ENCODE data around the gene FHIT.

DNA sequence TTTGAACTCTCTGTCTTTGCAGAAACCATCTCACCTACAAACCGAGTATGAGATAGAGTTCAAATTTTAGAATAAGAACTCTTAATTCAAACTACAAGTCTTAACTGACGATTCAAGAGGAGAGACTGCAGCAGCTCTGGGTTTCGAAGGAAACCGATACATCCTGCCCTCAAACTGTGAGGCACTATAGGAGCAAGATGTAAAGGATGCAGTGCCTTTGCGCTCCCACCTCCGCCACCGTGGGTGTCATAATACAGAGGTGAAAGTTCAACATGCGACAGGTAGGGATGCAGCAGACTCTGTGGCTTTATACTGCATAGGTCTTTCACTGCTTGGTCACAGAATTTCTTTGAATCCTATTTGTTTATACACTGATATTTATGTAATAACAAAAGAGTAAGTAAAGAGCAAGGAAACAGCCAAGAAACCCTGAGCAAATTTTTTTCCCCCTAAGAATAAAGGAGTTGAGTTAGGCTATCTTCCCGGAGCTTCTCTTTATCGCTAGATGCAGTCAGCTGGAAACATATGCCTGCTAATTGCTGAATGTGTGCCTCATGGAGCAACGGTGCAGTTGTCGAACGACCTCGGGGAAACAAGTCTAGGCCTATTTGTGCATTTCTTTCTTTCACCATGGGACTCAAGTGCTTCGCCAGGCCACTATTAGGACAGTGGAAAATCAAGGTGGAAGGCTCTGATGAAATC, 1103.9 kb downstream of the FHIT start:
- TF ChIP-seq, protein P1, sequence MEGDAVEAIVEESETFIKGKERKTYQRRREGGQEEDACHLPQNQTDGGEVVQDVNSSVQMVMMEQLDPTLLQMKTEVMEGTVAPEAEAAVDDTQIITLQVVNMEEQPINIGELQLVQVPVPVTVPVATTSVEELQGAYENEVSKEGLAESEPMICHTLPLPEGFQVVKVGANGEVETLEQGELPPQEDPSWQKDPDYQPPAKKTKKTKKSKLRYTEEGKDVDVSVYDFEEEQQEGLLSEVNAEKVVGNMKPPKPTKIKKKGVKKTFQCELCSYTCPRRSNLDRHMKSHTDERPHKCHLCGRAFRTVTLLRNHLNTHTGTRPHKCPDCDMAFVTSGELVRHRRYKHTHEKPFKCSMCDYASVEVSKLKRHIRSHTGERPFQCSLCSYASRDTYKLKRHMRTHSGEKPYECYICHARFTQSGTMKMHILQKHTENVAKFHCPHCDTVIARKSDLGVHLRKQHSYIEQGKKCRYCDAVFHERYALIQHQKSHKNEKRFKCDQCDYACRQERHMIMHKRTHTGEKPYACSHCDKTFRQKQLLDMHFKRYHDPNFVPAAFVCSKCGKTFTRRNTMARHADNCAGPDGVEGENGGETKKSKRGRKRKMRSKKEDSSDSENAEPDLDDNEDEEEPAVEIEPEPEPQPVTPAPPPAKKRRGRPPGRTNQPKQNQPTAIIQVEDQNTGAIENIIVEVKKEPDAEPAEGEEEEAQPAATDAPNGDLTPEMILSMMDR (IDR thresholded peaks at IDR 0.05; ENCODE audit: low read depth, low read length), result no peak
- TF ChIP-seq EZH2phosphoT487 (IDR thresholded peaks at IDR 0.05; ENCODE audit: low read depth), result no peak
